ENCODE results near the gene NUDT16L1. TPM values are rescaled to one million over a fixed set of nuclear protein-coding genes. Genes with fewer than 3 reads are reported as not detected.

The NUDT16L1 gene
- total RNA-seq, 1 donor from 2014 or later: 21.1 TPM

DNA sequence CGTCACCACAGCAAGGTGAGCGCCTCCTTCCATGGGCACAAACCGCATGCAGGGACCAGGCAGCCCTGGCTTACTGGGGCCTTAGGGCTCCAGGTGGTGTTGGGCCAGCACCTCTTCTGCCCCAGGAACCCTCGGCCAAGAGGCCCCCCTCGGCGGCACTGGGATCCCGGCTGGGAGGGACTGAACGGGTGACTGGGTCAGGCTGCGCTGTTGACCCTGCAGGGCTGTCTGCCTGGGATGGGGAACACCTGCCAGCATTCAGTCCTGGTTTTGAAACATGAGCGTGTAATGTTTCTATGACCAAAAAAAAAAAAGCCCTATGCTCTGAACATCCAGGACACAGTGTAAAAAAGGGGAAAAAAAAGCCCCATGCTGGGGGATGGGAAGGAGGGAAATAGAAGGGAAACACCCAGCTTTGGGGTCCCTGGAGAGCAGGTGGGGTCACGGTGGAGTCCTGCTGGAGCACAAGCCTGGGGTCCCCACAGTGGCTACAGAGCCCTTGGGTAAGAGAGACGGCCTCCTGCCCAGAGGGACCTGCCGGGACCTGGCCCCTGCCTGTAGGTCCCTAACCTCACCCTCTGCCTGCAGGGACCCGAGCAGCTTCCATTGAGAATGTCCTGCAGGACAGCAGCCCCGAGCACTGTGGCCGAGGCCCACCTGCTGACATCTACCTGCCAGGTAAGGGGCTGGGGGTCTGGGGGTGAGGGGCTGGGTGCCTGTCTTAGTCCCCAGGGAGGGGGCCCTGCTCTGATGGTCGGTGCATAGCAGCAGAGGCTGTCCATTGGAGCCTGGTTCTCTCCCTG is 9.9 kb upstream of the NUDT16L1 start:
- FAIRE-seq (no peak), DNase-seq (ENCODE audit: low read depth) (no peak)
- Histone ChIP-seq H3K4me3 (ENCODE audit: low read depth, low read length) (no peak overlapping the region), H3K36me3 (ENCODE audit: control insufficient read depth, insufficient read depth, low read length) (peaks cover 22% of the 10 kb centered on the region), H3K27me3 (ENCODE audit: control insufficient read depth, insufficient read depth, low read length) (no peaks in the 10 kb centered on the region)
- TF ChIP-seq, protein P1, sequence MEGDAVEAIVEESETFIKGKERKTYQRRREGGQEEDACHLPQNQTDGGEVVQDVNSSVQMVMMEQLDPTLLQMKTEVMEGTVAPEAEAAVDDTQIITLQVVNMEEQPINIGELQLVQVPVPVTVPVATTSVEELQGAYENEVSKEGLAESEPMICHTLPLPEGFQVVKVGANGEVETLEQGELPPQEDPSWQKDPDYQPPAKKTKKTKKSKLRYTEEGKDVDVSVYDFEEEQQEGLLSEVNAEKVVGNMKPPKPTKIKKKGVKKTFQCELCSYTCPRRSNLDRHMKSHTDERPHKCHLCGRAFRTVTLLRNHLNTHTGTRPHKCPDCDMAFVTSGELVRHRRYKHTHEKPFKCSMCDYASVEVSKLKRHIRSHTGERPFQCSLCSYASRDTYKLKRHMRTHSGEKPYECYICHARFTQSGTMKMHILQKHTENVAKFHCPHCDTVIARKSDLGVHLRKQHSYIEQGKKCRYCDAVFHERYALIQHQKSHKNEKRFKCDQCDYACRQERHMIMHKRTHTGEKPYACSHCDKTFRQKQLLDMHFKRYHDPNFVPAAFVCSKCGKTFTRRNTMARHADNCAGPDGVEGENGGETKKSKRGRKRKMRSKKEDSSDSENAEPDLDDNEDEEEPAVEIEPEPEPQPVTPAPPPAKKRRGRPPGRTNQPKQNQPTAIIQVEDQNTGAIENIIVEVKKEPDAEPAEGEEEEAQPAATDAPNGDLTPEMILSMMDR (IDR thresholded peaks at IDR 0.05; ENCODE audit: insufficient read depth, low read length, severe bottlenecking): no peak

DNA sequence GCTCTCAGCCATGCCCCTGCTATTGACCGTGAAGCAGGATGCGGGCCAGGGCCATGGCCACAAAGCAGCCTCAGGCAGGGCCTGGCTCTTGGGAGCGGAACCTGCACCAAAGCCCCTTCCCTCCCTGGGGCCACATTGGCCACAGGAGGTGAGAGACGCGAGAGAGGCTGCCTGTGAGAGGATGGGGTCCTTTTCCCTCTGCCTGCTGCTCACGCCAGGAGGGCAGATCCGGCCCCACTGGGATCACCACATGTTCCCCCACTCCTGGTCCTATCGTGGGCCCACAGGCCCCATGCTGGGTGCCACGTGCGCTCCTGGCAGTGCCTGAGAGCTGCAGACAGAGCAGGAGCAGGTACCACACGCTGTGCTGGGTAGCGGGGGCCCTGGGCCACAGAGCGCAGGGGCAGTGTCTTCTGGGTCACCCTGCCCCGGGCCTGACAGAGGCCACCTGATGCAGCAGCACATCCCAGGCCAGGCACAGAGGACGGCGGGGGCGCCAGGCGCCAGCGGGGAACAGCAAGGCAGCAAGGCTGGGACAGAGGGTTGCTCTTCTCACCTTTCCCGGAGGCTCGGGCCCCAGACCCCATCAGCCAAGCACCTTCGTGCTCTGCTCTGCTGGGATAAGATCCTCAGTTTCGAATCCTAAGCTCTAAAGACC is 9.2 kb upstream of the NUDT16L1 start:
- no peaks in the 10 kb centered on the region for H3K27me3 ChIP-seq (ENCODE audit: control insufficient read depth, insufficient read depth, low read length)
- no peak for DNase-seq (ENCODE audit: low read depth)
- no peak for FAIRE-seq
- H3K4me3 ChIP-seq (ENCODE audit: low read depth, low read length): no peak overlapping the region
- TF ChIP-seq, protein P1 (IDR thresholded peaks at IDR 0.05; ENCODE audit: insufficient read depth, low read length, severe bottlenecking): no peak
- peaks cover 22% of the 10 kb centered on the region for H3K36me3 ChIP-seq (ENCODE audit: control insufficient read depth, insufficient read depth, low read length)

DNA sequence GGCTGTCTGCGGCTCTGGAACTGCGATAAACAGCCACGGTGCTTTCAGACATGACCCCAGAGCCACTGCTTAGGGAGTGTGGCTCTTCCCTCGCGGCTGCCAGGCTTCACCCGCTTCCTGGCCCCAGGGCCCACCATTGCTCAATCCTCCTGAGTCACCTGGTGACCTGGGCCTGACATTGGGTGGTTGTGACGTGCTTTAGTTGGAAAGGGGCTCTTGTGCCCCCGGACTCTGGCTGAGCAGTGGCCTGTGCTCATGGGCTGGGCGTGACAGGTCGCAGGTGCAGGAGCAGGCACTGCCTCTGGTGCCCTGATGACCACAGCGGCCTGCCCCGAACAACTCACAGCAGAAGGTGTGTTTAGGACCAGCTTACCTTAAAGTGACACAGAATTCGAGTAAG is 8.6 kb upstream of the NUDT16L1 start:
- H3K36me3 ChIP-seq (ENCODE audit: control insufficient read depth, insufficient read depth, low read length): peaks cover 22% of the 10 kb centered on the region

DNA sequence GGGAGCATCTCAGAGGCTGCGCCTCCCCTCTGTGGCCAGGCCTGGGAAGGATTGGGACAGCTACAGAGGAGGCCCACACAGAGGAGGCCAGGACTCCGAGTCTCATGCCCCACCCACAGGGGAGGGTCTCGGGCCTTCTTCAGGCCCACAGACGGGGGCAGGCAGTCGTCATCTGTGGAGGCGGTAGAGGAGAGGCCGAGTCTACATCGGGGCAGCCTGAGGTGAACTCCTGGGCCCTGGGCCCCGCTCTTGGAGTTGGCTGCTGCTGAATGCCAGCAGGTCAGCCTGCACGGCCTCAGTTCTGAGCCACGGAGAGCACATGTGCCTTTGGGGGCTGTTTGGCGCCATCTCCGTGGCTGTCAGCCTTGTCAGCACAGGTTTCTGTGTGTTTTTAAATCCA is 8.1 kb upstream of the NUDT16L1 start:
- peaks cover 22% of the 10 kb centered on the region for H3K36me3 ChIP-seq (ENCODE audit: control insufficient read depth, insufficient read depth, low read length)
- no peak for DNase-seq (ENCODE audit: low read depth)
- TF ChIP-seq, protein P1 (IDR thresholded peaks at IDR 0.05; ENCODE audit: insufficient read depth, low read length, severe bottlenecking): no peak
- H3K27me3 ChIP-seq (ENCODE audit: control insufficient read depth, insufficient read depth, low read length): no peaks in the 10 kb centered on the region
- H3K4me3 ChIP-seq (ENCODE audit: low read depth, low read length): no peak overlapping the region
- FAIRE-seq: no peak

More for the DNA sequence above, 8.6 kb upstream of the NUDT16L1 start:
- H3K27me3 ChIP-seq (ENCODE audit: control insufficient read depth, insufficient read depth, low read length): no peaks in the 10 kb centered on the region
- H3K4me3 ChIP-seq (ENCODE audit: low read depth, low read length): no peak overlapping the region
- no peak for FAIRE-seq
- TF ChIP-seq, protein P1 (IDR thresholded peaks at IDR 0.05; ENCODE audit: insufficient read depth, low read length, severe bottlenecking): no peak
- DNase-seq (ENCODE audit: low read depth): peak; percentile 33

DNA sequence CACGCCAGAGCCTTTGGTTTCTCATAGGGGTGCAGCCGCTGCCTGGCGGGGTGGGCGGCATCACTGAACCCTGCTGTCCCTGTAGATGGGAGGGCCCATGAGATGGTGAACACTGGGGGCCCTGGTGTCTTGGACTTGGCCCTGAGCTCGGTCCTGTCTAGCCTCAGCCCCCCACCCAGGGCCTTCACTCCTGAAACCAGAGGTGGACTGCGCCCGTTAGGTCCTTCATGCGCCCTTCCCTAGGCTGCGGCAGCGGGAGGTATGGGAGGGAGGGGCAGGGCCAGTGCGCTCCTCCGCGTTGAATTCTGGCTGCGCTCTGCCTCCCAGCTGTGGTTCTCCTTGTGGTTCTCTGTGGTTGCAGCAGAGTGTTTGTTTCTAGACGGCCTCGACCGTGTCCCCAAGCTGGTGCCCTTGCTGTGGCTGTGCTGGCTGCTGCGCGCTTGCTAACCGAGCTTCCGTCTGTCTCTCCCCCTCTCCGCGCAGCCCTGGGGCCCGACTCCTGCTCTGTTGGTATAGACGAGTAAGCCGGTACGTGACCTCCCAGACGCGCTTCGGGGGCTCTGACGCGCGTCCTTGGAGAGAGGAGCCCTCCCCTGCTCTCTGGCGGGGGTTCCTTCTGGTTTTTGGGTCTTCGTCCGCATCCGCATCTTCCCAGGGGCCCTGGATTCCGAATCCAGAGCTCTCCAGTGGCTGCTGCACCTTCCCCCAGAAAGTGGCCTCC is 7.4 kb upstream of the NUDT16L1 start:
- H3K36me3 ChIP-seq (ENCODE audit: control insufficient read depth, insufficient read depth, low read length): peaks cover 22% of the 10 kb centered on the region
- H3K4me3 ChIP-seq (ENCODE audit: low read depth, low read length): no peak overlapping the region
- no peaks in the 10 kb centered on the region for H3K27me3 ChIP-seq (ENCODE audit: control insufficient read depth, insufficient read depth, low read length)
- FAIRE-seq (no peak), DNase-seq (ENCODE audit: low read depth) (no peak)
- TF ChIP-seq, protein P1 (IDR thresholded peaks at IDR 0.05; ENCODE audit: insufficient read depth, low read length, severe bottlenecking): no peak
